K562 (cell line): ENCODE measurements around the gene SLC8A2. TPM values are rescaled to one million over a fixed set of nuclear protein-coding genes. Genes with fewer than 3 reads are reported as not detected.

Experiments used
- ARNT ChIP-seq, 2 experiments: fragments of 450-650 bp; IDR thresholded peaks; 2 replicates each; pipeline ENCODE4 v1.6.1; 2016; ENCODE audit warnings: mild to moderate bottlenecking in 1 of 2
- ELF4 ChIP-seq: fragments of 450-650 bp; formaldehyde crosslinking; IDR thresholded peaks from 2 replicates; pipeline ENCODE4 v1.4.0; 2022; ENCODE audit warnings: missing genetic modification characterization
- EP300 ChIP-seq: IDR thresholded peaks from 2 replicates; pipeline ENCODE4 v1.6.1; 2012; ENCODE audit warnings: low read length, improper control_type of control experiment
- HCFC1 ChIP-seq: IDR thresholded peaks from 2 replicates; pipeline ENCODE4 v1.6.1; 2012; ENCODE audit warnings: low read depth, low read length, improper control_type of control experiment
- KDM5B ChIP-seq: fragments of 200-600 bp; sonication (generic); IDR thresholded peaks from 2 replicates; pipeline ENCODE4 v1.6.1; 2012; ENCODE audit warnings: low read depth, mild to moderate bottlenecking, moderate library complexity, low read length, control low read depth, inconsistent platforms; ENCODE audit not compliant: insufficient replicate concordance
- KLF16 ChIP-seq: IDR thresholded peaks from 2 replicates; pipeline ENCODE4 v1.6.1; 2016; ENCODE audit warnings: antibody characterized with exemption
- MYNN ChIP-seq, 2 experiments: sonication (generic); formaldehyde crosslinking in 1 of 2; IDR thresholded peaks; 2 replicates each; pipeline versions ENCODE4 v1.5.0 to v1.6.1; 2016 to 2020; ENCODE audit warnings: antibody characterized with exemption in 1 of 2, missing genetic modification reagents in 1 of 2
- NCOA1 ChIP-seq: fragments of 450-650 bp; IDR thresholded peaks from 2 replicates; pipeline ENCODE4 v1.6.1; 2016; ENCODE audit warnings: low read depth
- PTBP1 ChIP-seq: fragments of 200-400 bp; formaldehyde crosslinking; IDR thresholded peaks from 2 replicates; pipeline ENCODE4 v1.6.1; 2017; ENCODE audit warnings: low read depth, low read length
- ZBTB17 ChIP-seq: fragments of 450-650 bp; formaldehyde crosslinking; IDR thresholded peaks from 2 replicates; pipeline ENCODE4 v1.4.0; 2020; ENCODE audit warnings: mild to moderate bottlenecking
- ZBTB7A ChIP-seq: IDR thresholded peaks from 2 replicates; pipeline ENCODE4 v1.6.1; 2011; ENCODE audit warnings: low read depth, mild to moderate bottlenecking, low read length, moderate library complexity, borderline replicate concordance; ENCODE audit not compliant: control insufficient read depth
- ZKSCAN8 ChIP-seq: fragments of 200-800 bp; sonication (Bioruptor generic); IDR thresholded peaks from 2 replicates; pipeline ENCODE4 v1.6.1; 2016; ENCODE audit warnings: missing genetic modification characterization, missing compliant biosample characterization
- ZNF217 ChIP-seq: sonication (generic); formaldehyde crosslinking; IDR thresholded peaks from 2 replicates; pipeline ENCODE4 v1.8.0; 2022; ENCODE audit warnings: mild to moderate bottlenecking, missing genetic modification reagents
- ZNF444 ChIP-seq: fragments of 250-450 bp; sonication (Bioruptor Pico); IDR thresholded peaks from 2 replicates; pipeline ENCODE4 v1.4.0; 2020; ENCODE audit warnings: mild to moderate bottlenecking, moderate library complexity
- ZNF561 ChIP-seq: fragments of 450-650 bp; formaldehyde crosslinking; conservative IDR thresholded peaks from 2 replicates; pipeline ENCODE4 v1.4.0; 2020; ENCODE audit warnings: mild to moderate bottlenecking, moderate library complexity
- ZNF75A ChIP-seq: fragments of 450-650 bp; formaldehyde crosslinking; IDR thresholded peaks from 2 replicates; pipeline ENCODE4 v1.4.0; 2020; ENCODE audit warnings: mild to moderate bottlenecking
- polyA plus RNA-seq, 8 experiments: library from polyadenylated mRNA; depleted of rRNA in 4 of 8; stranded (reverse) in 5 of 8; unstranded in 3 of 8; fragments of >200 nt; fragmentation: Nextera tagmentation in 2 of 8; fragmentation: Illumina TruSeq in 1 of 8; extraction: Ambion mirVana in 2 of 8; extraction: Trizol in 1 of 8; gene quantifications; 2 replicates each; pipeline versions ENCODE4 v1.2.1 to v1.2.3, GENCODE V29; 2011 to 2014; ENCODE audit warnings: inconsistent platforms in 1 of 8, missing spikeins in 1 of 8
- total RNA-seq, 7 experiments: library from RNA; depleted of rRNA in 6 of 7; stranded (reverse); fragments of >200 nt in 6 of 7; fragmentation: Illumina TruSeq in 2 of 7; extraction: Trizol in 2 of 7; gene quantifications; 2 replicates each; pipeline versions ENCODE4 v1.2.1 to v1.2.3, GENCODE V29; 2011 to 2021; ENCODE audit warnings: low replicate concordance in 1 of 7
- TF ChIP-seq, protein P1 (sequence below): fragments of 200-400 bp; formaldehyde crosslinking; IDR thresholded peaks from 2 replicates; pipeline ENCODE4 v1.6.1; 2017; ENCODE audit warnings: mild to moderate bottlenecking, low read depth, low read length, moderate library complexity
- TF ChIP-seq, protein P2 (sequence below): sonication (generic); formaldehyde crosslinking; IDR thresholded peaks from 2 replicates; pipeline ENCODE4 v1.8.0; 2023; ENCODE audit warnings: mild to moderate bottlenecking, missing genetic modification reagents
- TF ChIP-seq, protein P3 (sequence below): fragments of 450-650 bp; IDR thresholded peaks from 2 replicates; pipeline ENCODE4 v1.7.1; 2018; ENCODE audit warnings: mild to moderate bottlenecking, low read depth; ENCODE audit not compliant: partially characterized antibody
- TF ChIP-seq, protein P4 (sequence below): fragments of 450-650 bp; IDR thresholded peaks from 2 replicates; pipeline ENCODE4 v1.6.1; 2014; ENCODE audit warnings: low read depth, mild to moderate bottlenecking, moderate library complexity, borderline replicate concordance

SLC8A2 gene
- total and polyA plus RNA-seq, 9 of the 15 experiments (the other 6 are each of a cell fraction or from before 2014, with no cell fraction given) = 0.07 to 0.66 (median 0.24) TPM; not detected in 3

DNA sequence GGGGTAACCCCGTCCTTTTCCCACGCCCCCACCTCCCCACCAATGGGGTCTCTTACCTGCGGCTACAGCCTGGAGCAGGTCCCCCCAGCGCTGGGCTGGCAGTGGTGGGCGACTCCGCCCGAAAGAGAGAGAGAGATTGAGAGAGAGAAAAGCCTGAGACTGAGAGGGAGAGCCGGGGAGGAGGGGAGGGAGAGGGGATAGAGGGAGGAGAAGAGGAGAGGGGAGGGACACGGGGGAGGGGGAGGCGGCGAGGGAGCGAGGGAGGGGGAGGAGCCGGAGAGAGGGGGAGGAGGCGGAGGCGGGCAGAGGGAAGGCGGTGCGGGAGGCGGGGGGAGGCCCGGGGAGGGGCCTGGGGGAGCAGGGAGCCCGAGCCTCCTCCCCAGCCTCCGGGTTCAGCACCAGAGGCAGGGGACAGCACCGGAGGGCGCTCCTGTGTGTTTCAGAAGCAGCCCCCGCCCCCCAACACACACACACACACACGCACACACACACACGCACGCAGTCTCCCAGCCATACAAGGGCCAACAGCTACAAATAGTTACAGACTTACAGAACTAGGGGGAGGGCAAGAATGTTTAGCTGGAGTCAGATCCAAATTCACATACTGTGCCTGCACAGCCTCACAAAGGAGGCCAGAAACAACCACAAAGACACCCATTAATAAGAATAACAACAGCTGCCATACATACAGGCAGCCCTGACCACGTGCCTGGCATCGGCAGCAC, at the start of gene SLC8A2 (continued):
- TF ChIP-seq, protein P1, sequence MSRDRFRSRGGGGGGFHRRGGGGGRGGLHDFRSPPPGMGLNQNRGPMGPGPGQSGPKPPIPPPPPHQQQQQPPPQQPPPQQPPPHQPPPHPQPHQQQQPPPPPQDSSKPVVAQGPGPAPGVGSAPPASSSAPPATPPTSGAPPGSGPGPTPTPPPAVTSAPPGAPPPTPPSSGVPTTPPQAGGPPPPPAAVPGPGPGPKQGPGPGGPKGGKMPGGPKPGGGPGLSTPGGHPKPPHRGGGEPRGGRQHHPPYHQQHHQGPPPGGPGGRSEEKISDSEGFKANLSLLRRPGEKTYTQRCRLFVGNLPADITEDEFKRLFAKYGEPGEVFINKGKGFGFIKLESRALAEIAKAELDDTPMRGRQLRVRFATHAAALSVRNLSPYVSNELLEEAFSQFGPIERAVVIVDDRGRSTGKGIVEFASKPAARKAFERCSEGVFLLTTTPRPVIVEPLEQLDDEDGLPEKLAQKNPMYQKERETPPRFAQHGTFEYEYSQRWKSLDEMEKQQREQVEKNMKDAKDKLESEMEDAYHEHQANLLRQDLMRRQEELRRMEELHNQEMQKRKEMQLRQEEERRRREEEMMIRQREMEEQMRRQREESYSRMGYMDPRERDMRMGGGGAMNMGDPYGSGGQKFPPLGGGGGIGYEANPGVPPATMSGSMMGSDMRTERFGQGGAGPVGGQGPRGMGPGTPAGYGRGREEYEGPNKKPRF = no peak
- TF ChIP-seq, protein P2, sequence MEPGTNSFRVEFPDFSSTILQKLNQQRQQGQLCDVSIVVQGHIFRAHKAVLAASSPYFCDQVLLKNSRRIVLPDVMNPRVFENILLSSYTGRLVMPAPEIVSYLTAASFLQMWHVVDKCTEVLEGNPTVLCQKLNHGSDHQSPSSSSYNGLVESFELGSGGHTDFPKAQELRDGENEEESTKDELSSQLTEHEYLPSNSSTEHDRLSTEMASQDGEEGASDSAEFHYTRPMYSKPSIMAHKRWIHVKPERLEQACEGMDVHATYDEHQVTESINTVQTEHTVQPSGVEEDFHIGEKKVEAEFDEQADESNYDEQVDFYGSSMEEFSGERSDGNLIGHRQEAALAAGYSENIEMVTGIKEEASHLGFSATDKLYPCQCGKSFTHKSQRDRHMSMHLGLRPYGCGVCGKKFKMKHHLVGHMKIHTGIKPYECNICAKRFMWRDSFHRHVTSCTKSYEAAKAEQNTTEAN (CRISPR knock-in tag) = 0 out of 2 replicates have a peak, but pooled peaks have one; percentile 78
- 0 out of 4 replicates have a peak, but pooled peaks of 1 of the 2 experiments have one; percentile 64 for TF ChIP-seq ARNT (IDR thresholded peaks at IDR 0.05)
- no peak for TF ChIP-seq KDM5B
- TF ChIP-seq, protein P3, sequence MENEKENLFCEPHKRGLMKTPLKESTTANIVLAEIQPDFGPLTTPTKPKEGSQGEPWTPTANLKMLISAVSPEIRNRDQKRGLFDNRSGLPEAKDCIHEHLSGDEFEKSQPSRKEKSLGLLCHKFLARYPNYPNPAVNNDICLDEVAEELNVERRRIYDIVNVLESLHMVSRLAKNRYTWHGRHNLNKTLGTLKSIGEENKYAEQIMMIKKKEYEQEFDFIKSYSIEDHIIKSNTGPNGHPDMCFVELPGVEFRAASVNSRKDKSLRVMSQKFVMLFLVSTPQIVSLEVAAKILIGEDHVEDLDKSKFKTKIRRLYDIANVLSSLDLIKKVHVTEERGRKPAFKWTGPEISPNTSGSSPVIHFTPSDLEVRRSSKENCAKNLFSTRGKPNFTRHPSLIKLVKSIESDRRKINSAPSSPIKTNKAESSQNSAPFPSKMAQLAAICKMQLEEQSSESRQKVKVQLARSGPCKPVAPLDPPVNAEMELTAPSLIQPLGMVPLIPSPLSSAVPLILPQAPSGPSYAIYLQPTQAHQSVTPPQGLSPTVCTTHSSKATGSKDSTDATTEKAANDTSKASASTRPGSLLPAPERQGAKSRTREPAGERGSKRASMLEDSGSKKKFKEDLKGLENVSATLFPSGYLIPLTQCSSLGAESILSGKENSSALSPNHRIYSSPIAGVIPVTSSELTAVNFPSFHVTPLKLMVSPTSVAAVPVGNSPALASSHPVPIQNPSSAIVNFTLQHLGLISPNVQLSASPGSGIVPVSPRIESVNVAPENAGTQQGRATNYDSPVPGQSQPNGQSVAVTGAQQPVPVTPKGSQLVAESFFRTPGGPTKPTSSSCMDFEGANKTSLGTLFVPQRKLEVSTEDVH = peak; percentile 35
- 0 out of 2 replicates have a peak, but pooled peaks have one; percentile 21 for TF ChIP-seq ELF4 (CRISPR knock-in tag)
- TF ChIP-seq, protein P4, sequence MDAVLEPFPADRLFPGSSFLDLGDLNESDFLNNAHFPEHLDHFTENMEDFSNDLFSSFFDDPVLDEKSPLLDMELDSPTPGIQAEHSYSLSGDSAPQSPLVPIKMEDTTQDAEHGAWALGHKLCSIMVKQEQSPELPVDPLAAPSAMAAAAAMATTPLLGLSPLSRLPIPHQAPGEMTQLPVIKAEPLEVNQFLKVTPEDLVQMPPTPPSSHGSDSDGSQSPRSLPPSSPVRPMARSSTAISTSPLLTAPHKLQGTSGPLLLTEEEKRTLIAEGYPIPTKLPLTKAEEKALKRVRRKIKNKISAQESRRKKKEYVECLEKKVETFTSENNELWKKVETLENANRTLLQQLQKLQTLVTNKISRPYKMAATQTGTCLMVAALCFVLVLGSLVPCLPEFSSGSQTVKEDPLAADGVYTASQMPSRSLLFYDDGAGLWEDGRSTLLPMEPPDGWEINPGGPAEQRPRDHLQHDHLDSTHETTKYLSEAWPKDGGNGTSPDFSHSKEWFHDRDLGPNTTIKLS = no peak
- 0 out of 2 replicates have a peak, but pooled peaks have one; percentile 50 for TF ChIP-seq MYNN (IDR thresholded peaks at IDR 0.05)
- TF ChIP-seq MYNN (CRISPR knock-in tag; IDR thresholded peaks at IDR 0.05) = no peak
- no peak for TF ChIP-seq ZNF444 (CRISPR knock-in tag)
- TF ChIP-seq NCOA1 = peak; percentile 84; the same call in 1 of the 2 replicates
- no peak for TF ChIP-seq ZKSCAN8 (CRISPR knock-in tag)
- no peak for TF ChIP-seq KLF16
- TF ChIP-seq ZBTB17 (CRISPR knock-in tag) = no peak
- no peak for TF ChIP-seq HCFC1
- TF ChIP-seq ZNF217 (CRISPR knock-in tag) = no peak
- TF ChIP-seq ZBTB7A = peak; percentile 85
- peak; percentile 8; the same call in 1 of the 2 replicates for TF ChIP-seq EP300
- no peak for TF ChIP-seq ZNF561 (CRISPR knock-in tag)
- TF ChIP-seq ZNF75A (CRISPR knock-in tag) = no peak
- TF ChIP-seq PTBP1 = no peak
